ENCODE data around the gene FAM177A1. TPM values are rescaled to one million over a fixed set of nuclear protein-coding genes. Genes with fewer than 3 reads are reported as not detected.
A peak's percentile ranks its signal among the peaks of the same experiment; 100 is the strongest.

FAM177A1 gene
- total and polyA plus RNA-seq, 2 of the 13 experiments (the other 11 are each of a cell fraction or from before 2014, with no cell fraction given): 72.9 to 119 TPM

DNA sequence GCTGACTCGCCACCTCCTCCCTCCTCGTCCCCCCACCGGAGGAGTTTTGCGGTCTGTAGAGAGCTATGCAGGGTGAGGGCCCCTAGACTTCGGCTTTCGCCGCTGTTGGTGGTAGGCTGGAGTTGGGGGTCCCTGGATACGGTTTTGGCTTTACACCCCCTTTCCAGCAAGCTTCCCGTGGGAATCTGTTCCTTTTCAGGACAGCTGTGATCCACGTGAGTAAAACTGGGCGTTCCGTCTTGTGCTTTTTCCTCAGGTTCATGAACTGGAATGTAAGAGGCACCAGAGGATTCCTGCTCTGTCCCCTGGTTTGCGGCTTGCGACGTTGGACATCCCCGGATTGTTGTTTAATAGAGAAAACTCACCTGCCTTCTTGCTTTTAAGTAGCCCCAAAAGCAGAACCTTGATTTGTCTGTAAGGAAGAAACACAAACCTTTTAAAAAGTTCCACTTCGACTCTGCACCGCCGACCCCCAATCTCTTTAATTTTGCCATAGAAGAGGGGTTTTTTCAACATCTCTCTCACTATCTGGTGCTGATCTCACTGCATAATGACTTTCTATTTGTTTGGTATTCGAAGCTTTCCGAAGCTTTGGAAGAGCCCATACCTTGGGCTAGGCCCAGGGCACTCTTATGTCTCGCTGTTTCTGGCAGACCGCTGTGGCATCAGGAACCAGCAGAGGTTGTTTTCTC is 76.8 kb downstream of the FAM177A1 start (continued):
- TF ChIP-seq, protein P1, sequence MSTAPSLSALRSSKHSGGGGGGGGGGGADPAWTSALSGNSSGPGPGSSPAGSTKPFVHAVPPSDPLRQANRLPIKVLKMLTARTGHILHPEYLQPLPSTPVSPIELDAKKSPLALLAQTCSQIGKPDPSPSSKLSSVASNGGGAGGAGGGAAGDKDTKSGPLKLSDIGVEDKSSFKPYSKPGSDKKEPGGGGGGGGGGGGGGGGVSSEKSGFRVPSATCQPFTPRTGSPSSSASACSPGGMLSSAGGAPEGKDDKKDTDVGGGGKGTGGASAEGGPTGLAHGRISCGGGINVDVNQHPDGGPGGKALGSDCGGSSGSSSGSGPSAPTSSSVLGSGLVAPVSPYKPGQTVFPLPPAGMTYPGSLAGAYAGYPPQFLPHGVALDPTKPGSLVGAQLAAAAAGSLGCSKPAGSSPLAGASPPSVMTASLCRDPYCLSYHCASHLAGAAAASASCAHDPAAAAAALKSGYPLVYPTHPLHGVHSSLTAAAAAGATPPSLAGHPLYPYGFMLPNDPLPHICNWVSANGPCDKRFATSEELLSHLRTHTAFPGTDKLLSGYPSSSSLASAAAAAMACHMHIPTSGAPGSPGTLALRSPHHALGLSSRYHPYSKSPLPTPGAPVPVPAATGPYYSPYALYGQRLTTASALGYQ (CRISPR knock-in tag; IDR thresholded peaks at IDR 0.05): no peak
- TF ChIP-seq, protein P2, sequence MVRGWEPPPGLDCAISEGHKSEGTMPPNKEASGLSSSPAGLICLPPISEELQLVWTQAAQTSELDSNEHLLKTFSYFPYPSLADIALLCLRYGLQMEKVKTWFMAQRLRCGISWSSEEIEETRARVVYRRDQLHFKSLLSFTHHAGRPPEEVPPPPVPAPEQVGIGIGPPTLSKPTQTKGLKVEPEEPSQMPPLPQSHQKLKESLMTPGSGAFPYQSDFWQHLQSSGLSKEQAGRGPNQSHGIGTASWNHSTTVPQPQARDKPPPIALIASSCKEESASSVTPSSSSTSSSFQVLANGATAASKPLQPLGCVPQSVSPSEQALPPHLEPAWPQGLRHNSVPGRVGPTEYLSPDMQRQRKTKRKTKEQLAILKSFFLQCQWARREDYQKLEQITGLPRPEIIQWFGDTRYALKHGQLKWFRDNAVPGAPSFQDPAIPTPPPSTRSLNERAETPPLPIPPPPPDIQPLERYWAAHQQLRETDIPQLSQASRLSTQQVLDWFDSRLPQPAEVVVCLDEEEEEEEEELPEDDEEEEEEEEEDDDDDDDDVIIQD (CRISPR knock-in tag; IDR thresholded peaks at IDR 0.05; ENCODE audit: low read depth): peak; percentile 13; the same call in 1 of the 2 replicates
- TF ChIP-seq, protein P3, sequence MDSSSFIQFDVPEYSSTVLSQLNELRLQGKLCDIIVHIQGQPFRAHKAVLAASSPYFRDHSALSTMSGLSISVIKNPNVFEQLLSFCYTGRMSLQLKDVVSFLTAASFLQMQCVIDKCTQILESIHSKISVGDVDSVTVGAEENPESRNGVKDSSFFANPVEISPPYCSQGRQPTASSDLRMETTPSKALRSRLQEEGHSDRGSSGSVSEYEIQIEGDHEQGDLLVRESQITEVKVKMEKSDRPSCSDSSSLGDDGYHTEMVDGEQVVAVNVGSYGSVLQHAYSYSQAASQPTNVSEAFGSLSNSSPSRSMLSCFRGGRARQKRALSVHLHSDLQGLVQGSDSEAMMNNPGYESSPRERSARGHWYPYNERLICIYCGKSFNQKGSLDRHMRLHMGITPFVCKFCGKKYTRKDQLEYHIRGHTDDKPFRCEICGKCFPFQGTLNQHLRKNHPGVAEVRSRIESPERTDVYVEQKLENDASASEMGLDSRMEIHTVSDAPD (CRISPR knock-in tag; IDR thresholded peaks at IDR 0.05): peak; percentile 73; the same call in 1 of the 2 replicates

DNA sequence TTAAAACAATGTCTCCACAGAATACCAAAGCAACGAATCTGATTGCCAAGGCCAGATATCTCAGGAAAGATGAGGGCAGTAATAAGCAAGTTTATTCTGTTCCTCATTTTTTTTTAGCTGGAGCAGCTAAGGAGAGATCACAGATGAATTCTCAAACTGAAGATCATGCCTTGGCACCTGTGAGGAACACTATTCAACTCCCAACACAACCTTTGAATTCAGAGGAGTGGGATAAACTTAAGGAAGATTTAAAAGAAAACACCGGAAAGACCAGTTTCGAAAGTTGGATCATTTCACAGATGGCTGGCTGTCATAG is 77.3 kb downstream of the FAM177A1 start:
- no peak for DNase-seq (ENCODE audit: low spot score)
- Histone ChIP-seq H3K4me1 (ENCODE audit: insufficient read depth, low read length) (peaks cover 55% of the 10 kb centered on the region), H3K79me2 (ENCODE audit: insufficient read depth, low read length) (peaks cover 40% of the 10 kb centered on the region), H4K20me1 (ENCODE audit: insufficient read depth, low read length) (no peaks in the 10 kb centered on the region), H3K27ac (ENCODE audit: extremely low read length, insufficient read depth, low read length) (peak overlapping the region; percentile 91), H2AFZ (ENCODE audit: low read length) (peak overlapping the region; percentile 94), H3K9ac (ENCODE audit: insufficient read depth, low read depth, low read length) (peak overlapping the region; percentile 90), H3K27me3 (ENCODE audit: control insufficient read depth in 1 of 2, insufficient read depth in 2 of 2, low read length in 2 of 2) (peaks cover 0 to 5% of the 10 kb centered on the region in 2 experiments; a peak in 2 of 5 replicates), H3K36me3 (replicated peaks in 1 of 2; ENCODE audit: control insufficient read depth in 1 of 2, insufficient read depth in 2 of 2, low read length in 2 of 2) (no peaks in the 10 kb centered on the region; a peak in 2 of 5 replicates), H3K9me3 (ENCODE audit: low read length) (no peaks in the 10 kb centered on the region), H3K4me3 (replicated peaks in 1 of 3; ENCODE audit: insufficient read depth in 1 of 3, low read depth in 2 of 3, low read length in 3 of 3) (peak overlapping the region; percentile 82 to 97 (median 86)), H3K4me2 (ENCODE audit: low read depth, low read length) (peak overlapping the region; percentile 86)
- ATAC-seq: no peak
- POLR2A ChIA-PET: interaction anchor here (0.6 to 4.5 kb wide), 16 partner anchors 8 to 703 kb away, joined by 3 to 78 read pairs (median 8); partner anchors contain the start of genes BRMS1L, FAM177A1, NFKBIA and PSMA6
- no peak for FAIRE-seq
- 32% methylated on average over 3 of the region's 3 CpGs for whole genome bisulfite sequencing (ENCODE audit: low lambda C conversion rate)
- CTCF ChIA-PET (ENCODE audit: low intra/inter-chr PET ratio, low total read pairs): no interaction called here
- no TSS peak for BruUV-seq (replicated peaks)
- in situ Hi-C loops (cut with HindIII; ENCODE audit: extremely low pct_ligation_motif_present, low pct_unique_long_range_greater_than_20kb) (loop anchor here (5.0 kb wide), 1 partner anchor 284 kb away; no protein-coding TSS in a partner anchor), intact Hi-C loops (cut with micrococcal nuclease; ENCODE audit: unreplicated experiment) (loop anchor here (2.0 to 10.0 kb wide), 4 partner anchors 141 to 681 kb away; partner anchors contain the start of genes RALGAPA1 and SRP54)
- TF ChIP-seq BRD4 (CRISPR knock-in tag; IDR thresholded peaks at IDR 0.05) (no peak), ZMYM2 (CRISPR knock-in tag; IDR thresholded peaks at IDR 0.05) (0 out of 2 replicates have a peak, but pooled peaks have one; percentile 0), TMF1 (CRISPR knock-in tag; IDR thresholded peaks at IDR 0.05; ENCODE audit: low read depth) (no peak), ZNF33B (CRISPR knock-in tag; IDR thresholded peaks at IDR 0.05) (peak; percentile 89; the same call in 1 of the 2 replicates), STAG1 (CRISPR knock-in tag; IDR thresholded peaks at IDR 0.05) (0 out of 2 replicates have a peak, but pooled peaks have one; percentile 1), SIN3B (IDR thresholded peaks at IDR 0.05; ENCODE audit: low read length) (0 out of 2 replicates have a peak, but pooled peaks have one; percentile 49), SSRP1 (CRISPR knock-in tag; IDR thresholded peaks at IDR 0.05) (no peak)
- TF ChIP-seq, protein P4, sequence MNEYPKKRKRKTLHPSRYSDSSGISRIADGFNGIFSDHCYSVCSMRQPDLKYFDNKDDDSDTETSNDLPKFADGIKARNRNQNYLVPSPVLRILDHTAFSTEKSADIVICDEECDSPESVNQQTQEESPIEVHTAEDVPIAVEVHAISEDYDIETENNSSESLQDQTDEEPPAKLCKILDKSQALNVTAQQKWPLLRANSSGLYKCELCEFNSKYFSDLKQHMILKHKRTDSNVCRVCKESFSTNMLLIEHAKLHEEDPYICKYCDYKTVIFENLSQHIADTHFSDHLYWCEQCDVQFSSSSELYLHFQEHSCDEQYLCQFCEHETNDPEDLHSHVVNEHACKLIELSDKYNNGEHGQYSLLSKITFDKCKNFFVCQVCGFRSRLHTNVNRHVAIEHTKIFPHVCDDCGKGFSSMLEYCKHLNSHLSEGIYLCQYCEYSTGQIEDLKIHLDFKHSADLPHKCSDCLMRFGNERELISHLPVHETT (CRISPR knock-in tag; conservative IDR thresholded peaks at IDR 0.05): 0 out of 2 replicates have a peak, but pooled peaks have one; percentile 37
- TF ChIP-seq, protein P5, sequence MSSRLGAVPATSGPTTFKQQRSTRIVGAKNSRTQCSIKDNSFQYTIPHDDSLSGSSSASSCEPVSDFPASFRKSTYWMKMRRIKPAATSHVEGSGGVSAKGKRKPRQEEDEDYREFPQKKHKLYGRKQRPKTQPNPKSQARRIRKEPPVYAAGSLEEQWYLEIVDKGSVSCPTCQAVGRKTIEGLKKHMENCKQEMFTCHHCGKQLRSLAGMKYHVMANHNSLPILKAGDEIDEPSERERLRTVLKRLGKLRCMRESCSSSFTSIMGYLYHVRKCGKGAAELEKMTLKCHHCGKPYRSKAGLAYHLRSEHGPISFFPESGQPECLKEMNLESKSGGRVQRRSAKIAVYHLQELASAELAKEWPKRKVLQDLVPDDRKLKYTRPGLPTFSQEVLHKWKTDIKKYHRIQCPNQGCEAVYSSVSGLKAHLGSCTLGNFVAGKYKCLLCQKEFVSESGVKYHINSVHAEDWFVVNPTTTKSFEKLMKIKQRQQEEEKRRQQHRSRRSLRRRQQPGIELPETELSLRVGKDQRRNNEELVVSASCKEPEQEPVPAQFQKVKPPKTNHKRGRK (CRISPR knock-in tag; IDR thresholded peaks at IDR 0.05): 0 out of 2 replicates have a peak, but pooled peaks have one; percentile 15
